ENCODE data around the gene SLC35A5. TPM values are rescaled to one million over a fixed set of nuclear protein-coding genes. Genes with fewer than 3 reads are reported as not detected.

SLC35A5 gene
- total RNA-seq, 1 donor from 2014 or later: 37.4 TPM

DNA sequence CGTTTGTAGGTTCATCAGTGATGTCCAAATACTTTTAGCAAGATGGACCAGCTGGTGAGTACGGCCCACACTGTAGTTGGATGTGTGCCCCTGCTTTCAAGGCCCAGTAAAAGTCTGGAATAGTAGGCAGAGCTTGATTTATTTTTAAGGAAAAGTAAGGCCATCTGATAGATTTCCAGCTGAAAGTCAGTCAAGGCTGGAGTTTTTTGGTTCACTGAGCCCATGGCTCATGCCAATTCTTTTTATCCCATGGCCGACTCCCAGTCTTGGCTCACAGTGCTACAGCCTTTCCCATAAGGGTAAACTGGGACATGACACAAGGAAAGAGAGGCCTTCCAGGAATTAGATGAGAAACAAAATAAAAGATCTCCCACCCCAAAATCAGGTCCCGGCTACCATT is 65.6 kb downstream of the SLC35A5 start:
- no peaks in the 10 kb centered on the region for H3K4me1 ChIP-seq

DNA sequence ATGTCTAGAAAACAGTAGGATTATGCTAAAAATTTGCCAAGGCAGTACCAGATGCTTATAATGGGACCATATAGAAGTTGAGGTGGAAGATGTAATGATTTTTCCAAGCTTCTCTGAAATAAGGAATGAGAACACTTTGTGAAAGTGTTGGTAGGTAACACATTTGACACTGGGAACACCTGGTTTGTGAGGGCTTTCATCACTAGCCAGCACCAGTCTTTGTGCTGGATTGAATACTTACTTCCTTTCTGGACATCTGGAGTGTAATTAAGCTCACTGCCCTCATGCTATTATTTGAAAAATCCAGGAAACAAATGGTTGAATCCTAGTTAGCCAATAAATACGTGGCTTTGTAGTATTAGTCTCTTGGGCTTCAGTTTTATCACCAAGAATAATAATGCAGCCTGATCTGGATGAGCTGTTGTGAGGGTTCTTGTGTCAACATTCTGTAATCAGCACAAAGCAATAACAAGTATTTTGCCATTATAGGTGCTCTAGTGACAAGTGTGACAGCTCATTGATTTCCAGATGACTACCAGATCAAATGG is 66.1 kb downstream of the SLC35A5 start:
- no peak for ATAC-seq

More for the DNA sequence above, 65.6 kb downstream of the SLC35A5 start:
- Histone ChIP-seq H3K27ac (no peak overlapping the region), H3K9me3 (no peaks in the 10 kb centered on the region), H3K27me3 (ENCODE audit: low read depth) (no peaks in the 10 kb centered on the region), H3K4me3 (no peak overlapping the region), H3K36me3 (no peaks in the 10 kb centered on the region)
- intact Hi-C loops (cut with DNase I): no loop called here
- DNase-seq (no peak), ATAC-seq (no peak)
- TF ChIP-seq CTCF (IDR thresholded peaks at IDR 0.05): no peak

GRCh38 chr3:112629425-112629824 is 67.6 kb downstream of the SLC35A5 start:
- Histone ChIP-seq H3K4me1 (no peaks in the 10 kb centered on the region), H3K4me3 (no peak overlapping the region), H3K9me3 (no peaks in the 10 kb centered on the region), H3K36me3 (no peaks in the 10 kb centered on the region), H3K27me3 (ENCODE audit: low read depth) (no peaks in the 10 kb centered on the region), H3K27ac (no peak overlapping the region)
- ATAC-seq (peak; percentile 81 to 88), DNase-seq (no peak)
- TF ChIP-seq CTCF (IDR thresholded peaks at IDR 0.05): no peak
- intact Hi-C loops (cut with DNase I): no loop called here

More for the DNA sequence above, 66.1 kb downstream of the SLC35A5 start:
- Histone ChIP-seq H3K27ac (no peak overlapping the region), H3K4me1 (no peaks in the 10 kb centered on the region), H3K4me3 (no peak overlapping the region), H3K27me3 (ENCODE audit: low read depth) (no peaks in the 10 kb centered on the region), H3K36me3 (no peaks in the 10 kb centered on the region), H3K9me3 (no peaks in the 10 kb centered on the region)
- intact Hi-C loops (cut with DNase I): no loop called here
- DNase-seq: no peak
- no peak for TF ChIP-seq CTCF (IDR thresholded peaks at IDR 0.05)

GRCh38 chr3:112631257-112631656 is 69.4 kb downstream of the SLC35A5 start:
- DNase-seq (no peak), ATAC-seq (no peak)
- H3K36me3 ChIP-seq: no peaks in the 10 kb centered on the region
- no peaks in the 10 kb centered on the region for H3K4me1 ChIP-seq
- no peaks in the 10 kb centered on the region for H3K9me3 ChIP-seq
- no peaks in the 10 kb centered on the region for H3K27me3 ChIP-seq (ENCODE audit: low read depth)
- no peak overlapping the region for H3K27ac ChIP-seq
- no peak overlapping the region for H3K4me3 ChIP-seq
- intact Hi-C loops (cut with DNase I): no loop called here
- no peak for TF ChIP-seq CTCF (IDR thresholded peaks at IDR 0.05)

DNA sequence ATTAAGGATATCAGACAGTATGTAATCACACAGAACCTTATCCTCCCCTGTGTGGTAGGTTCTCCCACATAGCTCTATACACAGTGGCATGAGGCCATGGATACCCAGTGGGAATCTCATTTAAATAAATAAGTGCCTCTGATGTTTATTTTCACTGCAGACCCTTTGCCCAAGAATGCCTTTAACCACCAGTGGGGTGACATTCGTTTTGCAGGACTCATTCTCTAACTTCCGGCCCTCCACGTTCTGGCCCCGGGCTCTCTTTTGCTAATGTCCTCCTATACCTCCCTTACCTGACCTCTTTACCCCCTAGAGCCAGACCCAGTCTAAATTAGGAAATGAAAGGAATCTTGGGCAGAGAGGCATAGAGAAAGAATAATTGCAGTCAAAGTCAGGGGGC is 70.8 kb downstream of the SLC35A5 start:
- H3K9me3 ChIP-seq: no peaks in the 10 kb centered on the region
- DNase-seq (no peak), ATAC-seq (no peak)
- H3K27me3 ChIP-seq (ENCODE audit: low read depth): no peaks in the 10 kb centered on the region
- no peak overlapping the region for H3K4me3 ChIP-seq
- no peaks in the 10 kb centered on the region for H3K36me3 ChIP-seq
- no peak for TF ChIP-seq CTCF (IDR thresholded peaks at IDR 0.05)
- no peaks in the 10 kb centered on the region for H3K4me1 ChIP-seq
- no peak overlapping the region for H3K27ac ChIP-seq
- intact Hi-C loops (cut with DNase I): no loop called here
